Uterus (tissue), 4 donors: ENCODE results near the gene C2orf49. TPM values are rescaled to one million over a fixed set of nuclear protein-coding genes. Genes with fewer than 3 reads are reported as not detected.

Experiments
- DNase-seq, 2 donors: peaks; one replicate each; pipeline ENCODE4 v3.0.0-alpha.2; 2019 to 2020
- H3K27ac ChIP-seq, 2 donors: fragments of 200-600 bp; sonication (generic); 1 replicate in 1 of 2; 2 replicates in 1 of 2; pipeline ENCODE4 v1.5.1; 2016 to 2018
- H3K27me3 ChIP-seq, 2 donors: fragments of 200-600 bp; sonication (generic); one replicate each; pipeline ENCODE4 v1.5.1; 2018 to 2019; ENCODE audit warnings: control low read depth in 1 of 2
- H3K36me3 ChIP-seq, 2 donors: fragments of 200-600 bp; sonication (generic); one replicate each; pipeline ENCODE4 v1.5.1; 2019; ENCODE audit warnings: control low read depth in 1 of 2
- H3K4me1 ChIP-seq, 2 donors: fragments of 200-600 bp; sonication (generic); one replicate each; pipeline ENCODE4 v1.5.1; 2018 to 2019; ENCODE audit warnings: control low read depth in 1 of 2
- H3K4me3 ChIP-seq, 2 donors: fragments of 200-600 bp; sonication (generic); 1 replicate in 1 of 2; 2 replicates in 1 of 2; pipeline ENCODE4 v1.5.1; 2018 to 2019; ENCODE audit warnings: mild to moderate bottlenecking in 1 of 2
- H3K9me3 ChIP-seq, 2 donors: fragments of 200-600 bp; sonication (generic); one replicate each; pipeline ENCODE4 v1.5.1; 2019; ENCODE audit warnings: control low read depth in 1 of 2
- POLR2A ChIP-seq, 2 donors: fragments of 450-650 bp; IDR thresholded peaks; one replicate each; pipeline ENCODE4 v1.6.1; 2016; ENCODE audit warnings: antibody characterized with exemption in 2 of 2, mild to moderate bottlenecking in 1 of 2, moderate library complexity in 1 of 2
- intact Hi-C: fragments of 100-400 bp; cut with DNase I; formaldehyde crosslinking; loops from one replicate; pipeline ENCODE4 v1.15.1; 2023; ENCODE audit warnings: low total_unique reads
- total RNA-seq, 4 donors: library from RNA; depleted of rRNA in 3 of 4; stranded (reverse); fragments of >200 nt in 3 of 4; gene quantifications; one replicate each; pipeline versions ENCODE4 v1.1.0 to v1.2.4, GENCODE V29; 2014 to 2023
- TF ChIP-seq, protein P1 (sequence below), 4 experiments: fragments of 200-600 bp in 2 of 4; fragments of 450-650 bp in 2 of 4; sonication (generic) in 2 of 4; IDR thresholded peaks; one replicate each; pipeline ENCODE4 v1.5.1; 2016 to 2019; ENCODE audit warnings: antibody characterized with exemption in 4 of 4, mild to moderate bottlenecking in 2 of 4, moderate library complexity in 1 of 4
- donor health status: DM: yes; HTN: yes; CAD: no.

C2orf49 gene
- total RNA-seq, 4 donors from 2014 or later: 10.2 to 62.6 (median 22.8) TPM

DNA sequence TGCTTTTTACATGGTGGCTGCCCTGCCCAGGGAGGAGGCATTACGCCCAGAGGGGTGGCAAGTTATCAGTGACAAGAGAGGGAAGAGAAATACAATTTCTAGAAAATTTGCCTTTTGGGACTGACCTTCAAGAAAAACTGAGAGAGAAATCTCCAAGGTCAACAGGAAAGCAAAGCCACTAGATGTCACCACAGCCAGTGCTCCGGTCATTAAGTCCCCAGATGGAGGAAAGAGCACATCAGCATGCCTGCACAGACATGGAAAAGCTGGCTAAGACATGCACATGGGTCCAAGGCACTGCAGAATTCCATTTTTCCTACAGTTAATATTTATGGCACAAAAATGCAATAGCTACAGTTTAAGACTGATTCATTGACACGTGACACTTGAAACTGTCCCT is 40.5 kb downstream of the C2orf49 start:
- H3K4me1 ChIP-seq: peaks cover 5 to 7% of the 10 kb centered on the region in 2 donors
- peak overlapping the region; percentile 11 to 40 for H3K27ac ChIP-seq

DNA sequence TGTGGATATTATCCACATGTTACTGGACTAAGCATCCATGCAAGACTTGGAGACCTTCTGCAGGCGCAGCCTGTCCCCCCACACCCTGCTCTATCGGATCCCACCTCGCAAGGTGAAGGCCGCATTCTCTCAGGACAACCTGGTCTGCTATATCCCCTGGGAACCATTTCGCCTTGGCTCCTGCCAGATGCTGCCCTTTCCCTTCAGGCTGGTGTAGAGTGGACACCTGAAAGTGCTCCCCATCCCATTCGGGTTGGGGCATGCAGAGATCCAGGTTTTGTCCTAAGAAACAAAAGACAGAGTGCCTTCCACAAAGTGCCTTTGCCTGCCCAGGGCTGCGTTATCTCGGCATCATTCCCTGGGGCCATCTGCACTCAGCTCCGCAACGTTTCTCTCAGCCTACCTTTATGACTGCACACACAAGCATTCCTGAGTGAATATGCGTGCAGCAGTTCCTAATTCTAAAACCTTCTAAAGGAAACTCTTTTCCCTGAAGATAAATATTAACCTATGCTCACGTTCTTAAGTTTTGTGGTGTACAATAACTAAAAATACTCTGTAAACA is 41.0 kb downstream of the C2orf49 start:
- H3K36me3 ChIP-seq: no peaks in the 10 kb centered on the region
- H3K27me3 ChIP-seq: no peaks in the 10 kb centered on the region
- TF ChIP-seq, protein P1, sequence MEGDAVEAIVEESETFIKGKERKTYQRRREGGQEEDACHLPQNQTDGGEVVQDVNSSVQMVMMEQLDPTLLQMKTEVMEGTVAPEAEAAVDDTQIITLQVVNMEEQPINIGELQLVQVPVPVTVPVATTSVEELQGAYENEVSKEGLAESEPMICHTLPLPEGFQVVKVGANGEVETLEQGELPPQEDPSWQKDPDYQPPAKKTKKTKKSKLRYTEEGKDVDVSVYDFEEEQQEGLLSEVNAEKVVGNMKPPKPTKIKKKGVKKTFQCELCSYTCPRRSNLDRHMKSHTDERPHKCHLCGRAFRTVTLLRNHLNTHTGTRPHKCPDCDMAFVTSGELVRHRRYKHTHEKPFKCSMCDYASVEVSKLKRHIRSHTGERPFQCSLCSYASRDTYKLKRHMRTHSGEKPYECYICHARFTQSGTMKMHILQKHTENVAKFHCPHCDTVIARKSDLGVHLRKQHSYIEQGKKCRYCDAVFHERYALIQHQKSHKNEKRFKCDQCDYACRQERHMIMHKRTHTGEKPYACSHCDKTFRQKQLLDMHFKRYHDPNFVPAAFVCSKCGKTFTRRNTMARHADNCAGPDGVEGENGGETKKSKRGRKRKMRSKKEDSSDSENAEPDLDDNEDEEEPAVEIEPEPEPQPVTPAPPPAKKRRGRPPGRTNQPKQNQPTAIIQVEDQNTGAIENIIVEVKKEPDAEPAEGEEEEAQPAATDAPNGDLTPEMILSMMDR (IDR thresholded peaks at IDR 0.05): no peak
- TF ChIP-seq POLR2A (IDR thresholded peaks at IDR 0.05): no peak
- H3K27ac ChIP-seq: no peak overlapping the region
- no peak for DNase-seq
- no peaks in the 10 kb centered on the region for H3K9me3 ChIP-seq
- peaks cover 5 to 7% of the 10 kb centered on the region in 2 donors for H3K4me1 ChIP-seq
- no peak overlapping the region for H3K4me3 ChIP-seq
- intact Hi-C loops: no loop called here

More for the DNA sequence above, 40.5 kb downstream of the C2orf49 start:
- H3K9me3 ChIP-seq: no peaks in the 10 kb centered on the region
- H3K27me3 ChIP-seq: no peaks in the 10 kb centered on the region
- TF ChIP-seq, protein P1 (IDR thresholded peaks at IDR 0.05): no peak
- TF ChIP-seq POLR2A (IDR thresholded peaks at IDR 0.05): no peak
- no peak for DNase-seq
- H3K36me3 ChIP-seq: no peaks in the 10 kb centered on the region
- intact Hi-C loops: no loop called here
- H3K4me3 ChIP-seq: no peak overlapping the region

DNA sequence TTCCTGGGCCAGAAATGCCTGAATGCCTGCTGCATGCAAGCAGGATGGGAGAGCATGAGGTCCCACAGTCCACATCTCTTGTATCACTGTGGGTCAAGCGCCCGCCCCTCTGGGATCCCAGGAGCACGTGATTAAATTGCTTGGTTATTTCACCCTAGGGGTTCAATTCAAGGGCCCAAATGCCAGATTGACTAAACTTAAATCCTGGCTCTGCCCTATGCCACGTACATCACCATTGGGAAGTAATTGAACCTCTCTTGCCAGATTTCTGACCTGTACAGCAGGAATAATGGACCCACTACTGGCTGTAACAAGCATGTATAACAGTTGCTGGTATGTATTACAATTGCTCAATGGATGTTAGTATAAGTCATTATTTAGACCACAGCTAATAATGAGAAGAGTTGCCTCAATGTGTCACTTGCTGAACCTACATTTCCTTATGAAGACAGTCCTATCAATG is 41.6 kb downstream of the C2orf49 start:
- TF ChIP-seq, protein P1 (IDR thresholded peaks at IDR 0.05): no peak
- TF ChIP-seq POLR2A (IDR thresholded peaks at IDR 0.05): no peak
- Histone ChIP-seq H3K36me3 (no peaks in the 10 kb centered on the region), H3K9me3 (no peaks in the 10 kb centered on the region), H3K4me3 (no peak overlapping the region), H3K27ac (peak overlapping the region in 1 of 2 donors; percentile 78), H3K4me1 (peaks cover 7 to 9% of the 10 kb centered on the region in 2 donors), H3K27me3 (no peaks in the 10 kb centered on the region)
- DNase-seq: no peak
- intact Hi-C loops: no loop called here

DNA sequence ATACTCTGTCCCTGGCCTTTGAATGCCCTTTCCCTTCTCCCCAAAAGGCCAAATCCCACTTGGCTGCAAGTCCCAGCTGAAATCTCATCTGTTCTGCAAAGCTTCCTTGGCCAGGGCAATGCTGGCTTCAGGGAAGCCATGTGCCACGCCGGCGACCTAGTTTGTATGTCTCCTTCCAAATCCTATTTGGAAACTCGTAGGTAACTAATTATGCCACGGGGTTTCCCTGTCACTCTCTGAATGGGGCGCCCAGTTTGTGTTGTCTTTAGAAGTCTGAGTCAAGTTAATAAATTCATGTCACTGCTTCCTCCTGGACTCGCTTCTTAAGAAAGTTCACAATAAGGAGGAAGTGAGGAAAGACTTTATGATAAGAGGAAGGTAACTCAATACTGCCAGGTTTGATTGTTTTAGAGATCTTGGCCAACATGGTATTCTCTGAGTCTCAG is 42.4 kb downstream of the C2orf49 start:
- no peaks in the 10 kb centered on the region for H3K27me3 ChIP-seq
- TF ChIP-seq POLR2A (IDR thresholded peaks at IDR 0.05): no peak
- TF ChIP-seq, protein P1 (IDR thresholded peaks at IDR 0.05): no peak
- peaks cover 7 to 9% of the 10 kb centered on the region in 2 donors for H3K4me1 ChIP-seq
- intact Hi-C loops: no loop called here
- no peaks in the 10 kb centered on the region for H3K9me3 ChIP-seq
- H3K27ac ChIP-seq: peak overlapping the region; percentile 73 to 78
- DNase-seq: no peak
- H3K36me3 ChIP-seq: no peaks in the 10 kb centered on the region
- H3K4me3 ChIP-seq: no peak overlapping the region

DNA sequence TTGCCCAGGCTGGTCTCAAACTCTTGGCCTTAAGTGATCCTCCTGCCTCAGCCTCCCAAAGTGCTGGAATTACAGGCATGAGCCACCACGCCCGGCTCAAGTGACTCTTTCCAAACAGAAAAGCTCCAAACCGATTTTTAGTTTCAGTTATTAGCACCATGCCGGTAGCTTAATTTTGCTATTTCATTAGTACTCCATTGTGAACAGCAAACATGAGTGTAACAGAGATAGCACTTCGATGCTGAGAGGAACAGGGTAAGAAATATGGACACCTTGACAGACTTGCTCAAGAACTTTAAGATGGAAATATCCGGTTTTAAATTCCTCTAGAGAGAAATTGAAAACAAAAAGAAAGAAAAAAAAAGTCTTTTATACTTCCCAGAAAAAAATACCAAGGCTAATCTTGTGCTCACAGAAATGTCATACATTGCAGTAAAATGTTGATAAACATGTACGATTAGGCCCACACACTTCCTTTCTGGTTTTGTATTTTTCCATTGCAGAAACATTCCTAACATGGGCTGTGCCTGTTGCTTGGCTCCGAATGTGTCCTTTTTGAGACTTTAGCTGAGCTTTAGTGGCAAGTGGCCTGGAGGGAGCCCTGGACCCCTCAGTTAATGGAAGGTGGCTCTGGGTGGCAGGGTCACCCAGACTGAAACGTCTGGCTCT is 43.2 kb downstream of the C2orf49 start:
- Histone ChIP-seq H3K36me3 (no peaks in the 10 kb centered on the region), H3K9me3 (no peaks in the 10 kb centered on the region), H3K27me3 (no peaks in the 10 kb centered on the region), H3K4me3 (no peak overlapping the region), H3K27ac (peak overlapping the region; percentile 73 to 78), H3K4me1 (peaks cover 5 to 9% of the 10 kb centered on the region in 2 donors)
- DNase-seq: no peak
- TF ChIP-seq POLR2A (IDR thresholded peaks at IDR 0.05): no peak
- TF ChIP-seq, protein P1 (IDR thresholded peaks at IDR 0.05): no peak
- intact Hi-C loops: no loop called here
